A549 (cell line): ENCODE measurements around the gene TWIST2.

Experiments used
- CBX8 ChIP-seq: fragments of 200-600 bp; sonication (generic); IDR thresholded peaks from 2 replicates; pipeline ENCODE4 v1.6.1; 2016
- CEBPB ChIP-seq, 2 experiments: fragments of >200 bp in 1 of 2; sonication (Bioruptor Twin) in 1 of 2; formaldehyde crosslinking in 1 of 2; IDR thresholded peaks; 2 replicates each; pipeline ENCODE4 v1.6.1; 2012 to 2016
- HOXB5 ChIP-seq: fragments of 250-450 bp; sonication (Bioruptor Pico); IDR thresholded peaks from 2 replicates; pipeline ENCODE4 v1.5.0; 2020; ENCODE audit warnings: mild to moderate bottlenecking, moderate library complexity
- JUN ChIP-seq, 2 experiments: fragments of >200 bp; sonication (Bioruptor Twin); formaldehyde crosslinking; IDR thresholded peaks; 2 replicates in 1 of 2; 3 replicates in 1 of 2; pipeline ENCODE4 v1.6.1; 2016 to 2017
- POLR2A ChIP-seq: IDR thresholded peaks from 2 replicates; pipeline ENCODE4 v1.6.1; 2012; ENCODE audit warnings: mild to moderate bottlenecking, low read length
- POLR2AphosphoS2 ChIP-seq: conservative IDR thresholded peaks from 2 replicates; pipeline ENCODE4 v1.6.1; 2012; ENCODE audit warnings: low read length, improper control_type of control experiment, inconsistent platforms
- RCOR1 ChIP-seq: fragments of 150-350 bp; IDR thresholded peaks from 2 replicates; pipeline ENCODE4 v1.6.1; 2014; ENCODE audit warnings: antibody characterized with exemption, low read length, low read depth
- TP53 ChIP-seq: fragments of 250-450 bp; sonication (Bioruptor Pico); IDR thresholded peaks from 2 replicates; pipeline ENCODE4 v1.5.0; 2021; ENCODE audit warnings: mild to moderate bottlenecking, moderate library complexity
- ZFP36 ChIP-seq: fragments of 450-650 bp; IDR thresholded peaks from 2 replicates; pipeline ENCODE4 v1.6.1; 2014; ENCODE audit warnings: borderline replicate concordance; ENCODE audit not compliant: partially characterized antibody
- TF ChIP-seq, protein P1 (sequence below): fragments of >200 bp; sonication (Bioruptor Twin); formaldehyde crosslinking; IDR thresholded peaks from 3 replicates; pipeline ENCODE4 v1.5.1; 2016
- TF ChIP-seq, protein P2 (sequence below): IDR thresholded peaks from 2 replicates; pipeline ENCODE4 v1.6.1; 2012
- TF ChIP-seq, protein P3 (sequence below): fragments of 200-600 bp; sonication (generic); IDR thresholded peaks from 2 replicates; pipeline ENCODE4 v1.6.1; 2016; ENCODE audit warnings: antibody characterized with exemption, mild to moderate bottlenecking, moderate library complexity

DNA sequence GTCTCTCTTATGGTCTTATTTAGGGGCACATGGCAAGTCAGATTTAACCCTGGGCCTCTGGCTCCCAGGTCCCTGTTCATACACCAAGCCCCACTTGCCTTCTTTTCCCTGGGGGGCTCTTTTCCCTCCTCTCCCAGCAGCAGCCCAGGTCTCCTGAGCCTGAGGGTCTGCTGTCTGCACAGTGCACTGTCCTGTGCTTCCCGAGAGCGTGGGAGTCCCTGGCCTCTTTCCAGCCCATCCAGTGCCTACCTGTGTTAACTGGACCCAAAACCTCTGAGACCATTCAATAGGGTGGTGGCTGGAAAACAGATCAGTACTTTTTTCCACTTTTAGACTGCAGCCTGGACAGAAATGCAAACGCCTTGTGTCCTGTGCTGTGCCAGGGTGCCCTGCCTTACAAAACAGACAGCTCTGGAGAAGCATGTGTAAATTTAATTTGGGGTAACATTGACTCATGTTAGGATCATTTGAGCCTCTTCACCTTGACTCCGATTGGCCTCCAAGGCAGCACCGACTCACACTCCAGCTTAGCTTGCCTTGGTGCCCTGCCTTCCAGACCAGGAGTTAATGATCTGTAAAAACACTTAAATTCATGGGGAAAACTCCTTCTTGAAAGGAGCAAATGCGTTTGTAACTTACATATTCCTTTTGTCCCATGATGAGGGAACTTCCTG lies 34.3 kb downstream of the TWIST2 start:
- no peak for TF ChIP-seq RCOR1
- TF ChIP-seq JUN (IDR thresholded peaks at IDR 0.05), result no peak
- no peak for TF ChIP-seq HOXB5 (CRISPR knock-in tag)
- TF ChIP-seq, protein P1, sequence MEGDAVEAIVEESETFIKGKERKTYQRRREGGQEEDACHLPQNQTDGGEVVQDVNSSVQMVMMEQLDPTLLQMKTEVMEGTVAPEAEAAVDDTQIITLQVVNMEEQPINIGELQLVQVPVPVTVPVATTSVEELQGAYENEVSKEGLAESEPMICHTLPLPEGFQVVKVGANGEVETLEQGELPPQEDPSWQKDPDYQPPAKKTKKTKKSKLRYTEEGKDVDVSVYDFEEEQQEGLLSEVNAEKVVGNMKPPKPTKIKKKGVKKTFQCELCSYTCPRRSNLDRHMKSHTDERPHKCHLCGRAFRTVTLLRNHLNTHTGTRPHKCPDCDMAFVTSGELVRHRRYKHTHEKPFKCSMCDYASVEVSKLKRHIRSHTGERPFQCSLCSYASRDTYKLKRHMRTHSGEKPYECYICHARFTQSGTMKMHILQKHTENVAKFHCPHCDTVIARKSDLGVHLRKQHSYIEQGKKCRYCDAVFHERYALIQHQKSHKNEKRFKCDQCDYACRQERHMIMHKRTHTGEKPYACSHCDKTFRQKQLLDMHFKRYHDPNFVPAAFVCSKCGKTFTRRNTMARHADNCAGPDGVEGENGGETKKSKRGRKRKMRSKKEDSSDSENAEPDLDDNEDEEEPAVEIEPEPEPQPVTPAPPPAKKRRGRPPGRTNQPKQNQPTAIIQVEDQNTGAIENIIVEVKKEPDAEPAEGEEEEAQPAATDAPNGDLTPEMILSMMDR, result no peak
- no peak for TF ChIP-seq POLR2A
- no peak for TF ChIP-seq POLR2AphosphoS2
- TF ChIP-seq, protein P2, sequence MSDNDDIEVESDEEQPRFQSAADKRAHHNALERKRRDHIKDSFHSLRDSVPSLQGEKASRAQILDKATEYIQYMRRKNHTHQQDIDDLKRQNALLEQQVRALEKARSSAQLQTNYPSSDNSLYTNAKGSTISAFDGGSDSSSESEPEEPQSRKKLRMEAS, result no peak
- no peak for TF ChIP-seq CEBPB (IDR thresholded peaks at IDR 0.05)
- no peak for TF ChIP-seq ZFP36
- TF ChIP-seq CBX8, result no peak
- no peak for TF ChIP-seq TP53 (CRISPR knock-in tag)
- TF ChIP-seq, protein P3, sequence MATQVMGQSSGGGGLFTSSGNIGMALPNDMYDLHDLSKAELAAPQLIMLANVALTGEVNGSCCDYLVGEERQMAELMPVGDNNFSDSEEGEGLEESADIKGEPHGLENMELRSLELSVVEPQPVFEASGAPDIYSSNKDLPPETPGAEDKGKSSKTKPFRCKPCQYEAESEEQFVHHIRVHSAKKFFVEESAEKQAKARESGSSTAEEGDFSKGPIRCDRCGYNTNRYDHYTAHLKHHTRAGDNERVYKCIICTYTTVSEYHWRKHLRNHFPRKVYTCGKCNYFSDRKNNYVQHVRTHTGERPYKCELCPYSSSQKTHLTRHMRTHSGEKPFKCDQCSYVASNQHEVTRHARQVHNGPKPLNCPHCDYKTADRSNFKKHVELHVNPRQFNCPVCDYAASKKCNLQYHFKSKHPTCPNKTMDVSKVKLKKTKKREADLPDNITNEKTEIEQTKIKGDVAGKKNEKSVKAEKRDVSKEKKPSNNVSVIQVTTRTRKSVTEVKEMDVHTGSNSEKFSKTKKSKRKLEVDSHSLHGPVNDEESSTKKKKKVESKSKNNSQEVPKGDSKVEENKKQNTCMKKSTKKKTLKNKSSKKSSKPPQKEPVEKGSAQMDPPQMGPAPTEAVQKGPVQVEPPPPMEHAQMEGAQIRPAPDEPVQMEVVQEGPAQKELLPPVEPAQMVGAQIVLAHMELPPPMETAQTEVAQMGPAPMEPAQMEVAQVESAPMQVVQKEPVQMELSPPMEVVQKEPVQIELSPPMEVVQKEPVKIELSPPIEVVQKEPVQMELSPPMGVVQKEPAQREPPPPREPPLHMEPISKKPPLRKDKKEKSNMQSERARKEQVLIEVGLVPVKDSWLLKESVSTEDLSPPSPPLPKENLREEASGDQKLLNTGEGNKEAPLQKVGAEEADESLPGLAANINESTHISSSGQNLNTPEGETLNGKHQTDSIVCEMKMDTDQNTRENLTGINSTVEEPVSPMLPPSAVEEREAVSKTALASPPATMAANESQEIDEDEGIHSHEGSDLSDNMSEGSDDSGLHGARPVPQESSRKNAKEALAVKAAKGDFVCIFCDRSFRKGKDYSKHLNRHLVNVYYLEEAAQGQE, result no peak
